Measurements from ENCODE around the gene VIM. TPM values are rescaled to one million over a fixed set of nuclear protein-coding genes. Genes with fewer than 3 reads are reported as not detected.

VIM gene
- total RNA-seq, 2 experiments from 2014 or later, result 0.88 to 3.4 TPM

DNA sequence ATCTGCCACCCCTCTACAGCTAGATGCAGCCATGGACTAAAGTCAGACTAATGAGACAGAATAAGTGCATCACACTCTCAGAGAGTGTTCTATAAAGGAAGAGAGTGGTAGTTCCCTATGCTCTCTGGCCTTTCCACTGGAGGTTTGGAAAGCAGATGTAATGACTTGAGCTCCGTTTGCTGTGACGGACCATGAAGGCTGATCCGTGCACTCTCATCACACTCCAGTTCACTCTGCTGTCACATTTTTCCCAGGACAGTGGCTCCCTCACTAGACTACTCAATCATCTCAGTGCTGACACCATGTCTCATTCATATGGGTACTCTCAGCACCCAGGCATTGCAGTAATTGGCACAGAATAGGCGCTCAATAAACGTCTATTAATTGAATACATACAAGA is 46.9 kb upstream of the VIM start:
- H4K20me1 ChIP-seq (ENCODE audit: insufficient read depth, low read length), result no peaks in the 10 kb centered on the region
- no peak overlapping the region for H2AFZ ChIP-seq (ENCODE audit: low read length)
- no peak overlapping the region for H3K4me2 ChIP-seq (ENCODE audit: low read length)
- no peak overlapping the region for H3K4me3 ChIP-seq (ENCODE audit: low read depth, low read length, poor library complexity, severe bottlenecking)
- ChIA-PET CTCF (ENCODE audit: unreplicated experiment) (no interaction called here), POLR2A (no interaction called here)
- no peaks in the 10 kb centered on the region for H3K9me3 ChIP-seq (ENCODE audit: low read length)
- intact Hi-C loops (cut with micrococcal nuclease; ENCODE audit: unreplicated experiment), result no loop called here
- H3K27ac ChIP-seq (ENCODE audit: low read depth, low read length, poor library complexity, severe bottlenecking), result no peak overlapping the region
- TF ChIP-seq, protein P1, sequence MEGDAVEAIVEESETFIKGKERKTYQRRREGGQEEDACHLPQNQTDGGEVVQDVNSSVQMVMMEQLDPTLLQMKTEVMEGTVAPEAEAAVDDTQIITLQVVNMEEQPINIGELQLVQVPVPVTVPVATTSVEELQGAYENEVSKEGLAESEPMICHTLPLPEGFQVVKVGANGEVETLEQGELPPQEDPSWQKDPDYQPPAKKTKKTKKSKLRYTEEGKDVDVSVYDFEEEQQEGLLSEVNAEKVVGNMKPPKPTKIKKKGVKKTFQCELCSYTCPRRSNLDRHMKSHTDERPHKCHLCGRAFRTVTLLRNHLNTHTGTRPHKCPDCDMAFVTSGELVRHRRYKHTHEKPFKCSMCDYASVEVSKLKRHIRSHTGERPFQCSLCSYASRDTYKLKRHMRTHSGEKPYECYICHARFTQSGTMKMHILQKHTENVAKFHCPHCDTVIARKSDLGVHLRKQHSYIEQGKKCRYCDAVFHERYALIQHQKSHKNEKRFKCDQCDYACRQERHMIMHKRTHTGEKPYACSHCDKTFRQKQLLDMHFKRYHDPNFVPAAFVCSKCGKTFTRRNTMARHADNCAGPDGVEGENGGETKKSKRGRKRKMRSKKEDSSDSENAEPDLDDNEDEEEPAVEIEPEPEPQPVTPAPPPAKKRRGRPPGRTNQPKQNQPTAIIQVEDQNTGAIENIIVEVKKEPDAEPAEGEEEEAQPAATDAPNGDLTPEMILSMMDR (conservative IDR thresholded peaks at IDR 0.05; ENCODE audit: low read length), result no peak
- TF ChIP-seq EZH2phosphoT487 (IDR thresholded peaks at IDR 0.05; ENCODE audit: borderline replicate concordance, low read depth, low read length), result no peak
- H3K36me3 ChIP-seq (ENCODE audit: insufficient read depth, low read length), result no peaks in the 10 kb centered on the region
- BruUV-seq (replicated peaks), result no TSS peak
- H3K9me2 ChIP-seq (ENCODE audit: insufficient read depth, low read length), result no peaks in the 10 kb centered on the region
- H3K79me2 ChIP-seq (ENCODE audit: insufficient read depth, low read depth, low read length), result no peaks in the 10 kb centered on the region
- no peaks in the 10 kb centered on the region for H3K4me1 ChIP-seq (ENCODE audit: insufficient read depth, low read length, poor library complexity, severe bottlenecking)
- DNase-seq (ENCODE audit: low spot score), result no peak

- no peaks in the 10 kb centered on the region for H3K9me2 ChIP-seq (ENCODE audit: insufficient read depth, low read length)
- DNase-seq (ENCODE audit: low spot score), result no peak
- TF ChIP-seq, protein P1 (conservative IDR thresholded peaks at IDR 0.05; ENCODE audit: low read length), result no peak
- TF ChIP-seq EZH2phosphoT487 (IDR thresholded peaks at IDR 0.05; ENCODE audit: borderline replicate concordance, low read depth, low read length), result no peak
- H3K79me2 ChIP-seq (ENCODE audit: insufficient read depth, low read depth, low read length), result no peaks in the 10 kb centered on the region
- no peak overlapping the region for H3K4me3 ChIP-seq (ENCODE audit: low read depth, low read length, poor library complexity, severe bottlenecking)
- POLR2A ChIA-PET, result no interaction called here
- H3K4me1 ChIP-seq (ENCODE audit: insufficient read depth, low read length, poor library complexity, severe bottlenecking), result no peaks in the 10 kb centered on the region
- H3K4me2 ChIP-seq (ENCODE audit: low read length), result no peak overlapping the region
- CTCF ChIA-PET (ENCODE audit: unreplicated experiment), result no interaction called here
- intact Hi-C loops (cut with micrococcal nuclease; ENCODE audit: unreplicated experiment), result no loop called here
- no peak overlapping the region for H2AFZ ChIP-seq (ENCODE audit: low read length)
- no peaks in the 10 kb centered on the region for H3K9me3 ChIP-seq (ENCODE audit: low read length)
- no TSS peak for BruUV-seq (replicated peaks)
- H3K27ac ChIP-seq (ENCODE audit: low read depth, low read length, poor library complexity, severe bottlenecking), result no peak overlapping the region
- no peaks in the 10 kb centered on the region for H3K36me3 ChIP-seq (ENCODE audit: insufficient read depth, low read length)
- no peaks in the 10 kb centered on the region for H4K20me1 ChIP-seq (ENCODE audit: insufficient read depth, low read length)
These were observed 46.3 kb upstream of the VIM start for GRCh38 chr10:17181751-17182150.

DNA sequence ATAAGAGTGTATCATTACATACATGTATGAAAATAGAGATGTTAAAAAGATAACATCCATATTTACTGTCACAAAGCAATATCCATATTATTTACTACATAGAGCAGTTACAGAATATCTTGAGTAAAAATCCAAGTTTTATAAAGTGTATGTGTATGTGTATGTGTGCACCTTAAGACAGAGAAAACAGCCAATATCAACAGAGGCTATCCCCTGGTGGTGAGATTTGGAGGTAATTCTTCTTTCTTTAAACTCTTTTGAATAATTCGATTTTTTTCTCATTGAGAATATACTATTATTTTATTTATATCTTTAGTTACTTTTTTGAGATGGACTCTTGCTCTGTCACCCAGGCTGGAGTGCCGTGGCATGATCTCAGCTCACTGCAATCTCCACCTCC is 44.9 kb upstream of the VIM start:
- Histone ChIP-seq H3K36me3 (ENCODE audit: insufficient read depth, low read length) (no peaks in the 10 kb centered on the region), H3K4me2 (ENCODE audit: low read length) (no peak overlapping the region), H3K4me3 (ENCODE audit: low read depth, low read length, poor library complexity, severe bottlenecking) (no peak overlapping the region), H3K27ac (ENCODE audit: low read depth, low read length, poor library complexity, severe bottlenecking) (no peak overlapping the region), H2AFZ (ENCODE audit: low read length) (no peak overlapping the region), H3K9me3 (ENCODE audit: low read length) (no peaks in the 10 kb centered on the region), H3K9me2 (ENCODE audit: insufficient read depth, low read length) (no peaks in the 10 kb centered on the region), H3K4me1 (ENCODE audit: insufficient read depth, low read length, poor library complexity, severe bottlenecking) (no peaks in the 10 kb centered on the region), H4K20me1 (ENCODE audit: insufficient read depth, low read length) (no peaks in the 10 kb centered on the region), H3K79me2 (ENCODE audit: insufficient read depth, low read depth, low read length) (no peaks in the 10 kb centered on the region)
- ChIA-PET CTCF (ENCODE audit: unreplicated experiment) (no interaction called here), POLR2A (no interaction called here)
- intact Hi-C loops (cut with micrococcal nuclease; ENCODE audit: unreplicated experiment), result no loop called here
- no peak for DNase-seq (ENCODE audit: low spot score)
- TF ChIP-seq, protein P1 (conservative IDR thresholded peaks at IDR 0.05; ENCODE audit: low read length), result no peak
- no peak for TF ChIP-seq EZH2phosphoT487 (IDR thresholded peaks at IDR 0.05; ENCODE audit: borderline replicate concordance, low read depth, low read length)
- no TSS peak for BruUV-seq (replicated peaks)
